Measurements from ENCODE around the gene FAM151B. TPM values are rescaled to one million over a fixed set of nuclear protein-coding genes. Genes with fewer than 3 reads are reported as not detected.

FAM151B gene
- total RNA-seq, 1 experiment from 2014 or later = 2.0 TPM

GRCh38 chr5:80504833-80505232 is 16.9 kb downstream of the FAM151B start:
- peaks cover 10% of the 10 kb centered on the region for H3K4me1 Mint-ChIP-seq (ENCODE audit: low read depth, unreplicated experiment)
- no peak for TF ChIP-seq CTCF (IDR thresholded peaks at IDR 0.05; ENCODE audit: unreplicated experiment)
- CTCF ChIA-PET = interaction anchor here (0.8 kb wide), 1 partner anchor 929 kb away, joined by 3 read pairs; no protein-coding TSS in a partner anchor
- H3K9me3 Mint-ChIP-seq (ENCODE audit: low read depth, unreplicated experiment) = no peaks in the 10 kb centered on the region
- H3K4me3 Mint-ChIP-seq (ENCODE audit: low read depth, unreplicated experiment) = no peak overlapping the region
- intact Hi-C loops (cut with micrococcal nuclease; ENCODE audit: unreplicated experiment) = no loop called here
- no peak for DNase-seq
- H3K36me3 Mint-ChIP-seq (ENCODE audit: insufficient read depth, unreplicated experiment) = no peaks in the 10 kb centered on the region
- no peaks in the 10 kb centered on the region for H3K27me3 Mint-ChIP-seq (ENCODE audit: unreplicated experiment)
- no peak overlapping the region for H3K27ac Mint-ChIP-seq (ENCODE audit: unreplicated experiment)
- no TSS peak for BruUV-seq (replicated peaks)

- no peaks in the 10 kb centered on the region for H3K9me3 Mint-ChIP-seq (ENCODE audit: low read depth, unreplicated experiment)
- no peak for DNase-seq
- TF ChIP-seq CTCF (IDR thresholded peaks at IDR 0.05; ENCODE audit: unreplicated experiment) = no peak
- H3K4me3 Mint-ChIP-seq (ENCODE audit: low read depth, unreplicated experiment) = no peak overlapping the region
- H3K36me3 Mint-ChIP-seq (ENCODE audit: insufficient read depth, unreplicated experiment) = no peaks in the 10 kb centered on the region
- no peaks in the 10 kb centered on the region for H3K27me3 Mint-ChIP-seq (ENCODE audit: unreplicated experiment)
- H3K27ac Mint-ChIP-seq (ENCODE audit: unreplicated experiment) = peak overlapping the region; percentile 43
- CTCF ChIA-PET = no interaction called here
- intact Hi-C loops (cut with micrococcal nuclease; ENCODE audit: unreplicated experiment) = no loop called here
- no TSS peak for BruUV-seq (replicated peaks)
- H3K4me1 Mint-ChIP-seq (ENCODE audit: low read depth, unreplicated experiment) = peaks cover 10% of the 10 kb centered on the region
These were observed 19.8 kb downstream of the FAM151B start for GRCh38 chr5:80507663-80508062.

- H3K36me3 Mint-ChIP-seq (ENCODE audit: insufficient read depth, unreplicated experiment) = no peaks in the 10 kb centered on the region
- intact Hi-C loops (cut with micrococcal nuclease; ENCODE audit: unreplicated experiment) = no loop called here
These were observed 20.9 kb downstream of the FAM151B start for GRCh38 chr5:80508844-80509243.

GRCh38 chr5:80509362-80509761 is 21.5 kb downstream of the FAM151B start:
- Mint-ChIP-seq H3K36me3 (ENCODE audit: insufficient read depth, unreplicated experiment) (no peaks in the 10 kb centered on the region), H3K4me3 (ENCODE audit: low read depth, unreplicated experiment) (no peak overlapping the region), H3K9me3 (ENCODE audit: low read depth, unreplicated experiment) (no peaks in the 10 kb centered on the region), H3K4me1 (ENCODE audit: low read depth, unreplicated experiment) (no peaks in the 10 kb centered on the region), H3K27me3 (ENCODE audit: unreplicated experiment) (no peaks in the 10 kb centered on the region), H3K27ac (ENCODE audit: unreplicated experiment) (no peak overlapping the region)
- no TSS peak for BruUV-seq (replicated peaks)
- DNase-seq = no peak
- intact Hi-C loops (cut with micrococcal nuclease; ENCODE audit: unreplicated experiment) = no loop called here
- CTCF ChIA-PET = no interaction called here
- TF ChIP-seq CTCF (IDR thresholded peaks at IDR 0.05; ENCODE audit: unreplicated experiment) = no peak

More at GRCh38 chr5:80508844-80509243, 20.9 kb downstream of the FAM151B start:
- H3K4me1 Mint-ChIP-seq (ENCODE audit: low read depth, unreplicated experiment) = no peaks in the 10 kb centered on the region
- TF ChIP-seq CTCF (IDR thresholded peaks at IDR 0.05; ENCODE audit: unreplicated experiment) = no peak
- H3K27me3 Mint-ChIP-seq (ENCODE audit: unreplicated experiment) = no peaks in the 10 kb centered on the region
- no peaks in the 10 kb centered on the region for H3K9me3 Mint-ChIP-seq (ENCODE audit: low read depth, unreplicated experiment)
- no peak overlapping the region for H3K4me3 Mint-ChIP-seq (ENCODE audit: low read depth, unreplicated experiment)
- BruUV-seq (replicated peaks) = no TSS peak
- no peak for DNase-seq
- CTCF ChIA-PET = no interaction called here
- no peak overlapping the region for H3K27ac Mint-ChIP-seq (ENCODE audit: unreplicated experiment)
